ENCODE data around the gene COL23A1.

The COL23A1 gene

DNA sequence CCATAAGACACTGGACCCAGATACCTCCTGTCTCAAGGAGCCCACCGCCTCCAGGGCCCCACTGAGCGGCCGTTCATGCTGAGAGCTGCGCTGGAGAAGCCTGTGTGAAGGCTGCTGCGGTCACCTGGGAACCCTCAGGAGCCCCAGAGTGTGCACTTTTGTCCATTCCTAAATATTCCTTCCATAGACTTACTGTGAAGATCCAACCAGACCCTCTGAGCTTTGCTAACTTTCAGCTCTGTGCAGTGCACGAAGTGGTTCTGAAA, 119.5 kb downstream of the COL23A1 start:
- no peak for DNase-seq

DNA sequence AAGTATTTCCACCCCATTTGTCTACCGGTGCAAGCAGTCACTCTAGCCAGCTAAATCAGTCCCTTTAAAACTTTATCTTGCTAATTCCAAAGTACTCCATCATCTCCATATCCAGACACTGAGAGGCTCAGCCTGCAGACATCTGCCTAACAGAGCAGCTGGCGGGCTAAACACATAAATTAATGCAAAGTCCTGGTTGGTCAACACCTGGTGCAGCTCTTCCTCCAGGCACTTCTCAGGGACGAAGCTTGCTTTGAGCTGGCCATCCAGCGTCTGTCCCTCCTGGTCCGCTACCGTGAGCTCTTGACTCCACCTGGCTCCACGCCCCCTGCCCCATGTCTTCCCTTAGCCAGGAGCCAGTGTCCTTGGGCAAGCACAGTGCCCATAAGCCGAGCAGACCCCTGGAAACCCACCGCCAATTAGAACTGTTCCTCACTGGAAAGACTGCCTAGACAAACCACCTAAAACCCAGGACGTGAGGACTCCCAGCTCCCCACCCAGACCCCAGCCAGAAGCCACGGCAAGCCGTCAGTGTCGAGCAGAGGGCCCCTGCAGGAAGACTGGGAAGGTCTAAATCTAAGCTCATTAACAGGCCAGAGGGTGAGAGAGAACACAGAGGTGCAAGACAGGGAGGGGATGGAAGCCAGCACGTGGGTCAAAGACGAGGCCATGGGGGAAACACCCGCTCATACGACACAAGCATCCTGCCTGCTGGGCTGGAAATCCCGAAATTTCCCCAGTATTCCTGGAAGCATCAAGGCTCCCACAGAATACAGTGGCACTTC, 120.0 kb downstream of the COL23A1 start:
- no peak for DNase-seq

DNA sequence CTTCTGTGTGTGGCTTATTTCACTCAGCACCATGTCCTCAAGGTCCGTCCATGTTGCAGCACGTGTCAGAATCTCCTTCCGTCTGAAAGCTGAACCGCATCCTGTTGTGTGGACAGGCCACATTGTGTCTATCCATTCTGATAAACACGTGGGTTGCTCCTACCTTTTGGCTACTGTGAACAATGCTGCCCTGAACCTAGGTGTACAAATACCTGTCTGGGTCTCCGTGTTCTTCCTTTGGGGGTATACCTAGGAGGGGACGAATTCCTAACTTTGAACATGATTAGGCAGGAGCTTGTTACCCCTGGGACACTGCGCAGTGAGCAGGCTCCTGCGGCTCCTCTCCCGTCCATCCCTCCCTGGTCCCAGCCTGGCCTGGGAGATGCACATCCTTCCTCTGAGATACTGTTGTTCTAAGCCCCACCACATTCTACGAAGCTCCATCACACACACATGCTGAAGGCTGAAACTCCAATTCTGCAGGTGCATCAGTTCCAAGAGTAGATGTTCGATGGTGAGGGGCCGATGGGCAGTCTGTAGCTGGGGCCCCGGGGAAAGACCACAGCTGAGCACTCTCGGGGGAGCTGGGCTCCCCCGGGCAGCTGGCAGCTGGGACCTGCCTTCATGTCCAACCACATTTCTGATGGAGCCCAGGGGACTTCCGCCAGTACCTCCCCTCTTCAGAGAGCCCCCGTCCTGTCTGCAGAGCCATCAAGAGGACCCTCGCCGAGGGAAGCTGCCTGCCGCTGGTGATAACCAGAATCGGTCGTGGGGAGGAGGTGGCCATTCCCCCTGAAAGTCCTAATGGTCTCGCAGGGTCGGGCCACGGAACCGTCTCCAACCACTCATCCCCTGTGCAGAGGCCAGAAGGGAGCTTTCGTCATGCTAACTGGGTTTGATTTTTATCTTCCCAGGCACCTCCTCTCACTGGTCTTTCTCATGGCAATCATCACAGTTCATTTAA, 120.9 kb downstream of the COL23A1 start:
- DNase-seq, result no peak

DNA sequence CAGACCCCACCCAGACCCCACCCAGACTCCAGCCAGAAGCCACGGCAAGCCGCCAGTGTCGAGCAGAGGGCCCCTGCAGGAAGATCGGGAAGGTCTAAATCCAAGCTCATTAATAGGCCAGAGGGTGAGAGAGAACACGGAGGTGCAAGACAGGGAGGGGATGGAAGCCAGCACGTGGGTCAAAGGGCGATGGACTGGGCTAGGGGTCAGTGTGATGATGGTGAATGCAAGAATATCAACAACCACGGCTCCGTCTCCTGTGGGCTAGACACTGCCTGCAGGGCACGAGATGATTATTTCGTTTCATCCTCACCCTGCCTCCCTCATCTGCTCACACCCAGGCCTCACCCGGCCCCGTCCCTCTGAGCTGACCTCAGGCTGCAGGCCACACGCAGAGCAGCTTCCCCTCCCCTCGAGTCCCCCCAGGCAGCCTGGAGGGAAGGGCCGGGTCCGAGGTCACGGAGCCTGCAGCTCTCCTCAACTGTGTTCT, 122.0 kb downstream of the COL23A1 start:
- no peak for DNase-seq

DNA sequence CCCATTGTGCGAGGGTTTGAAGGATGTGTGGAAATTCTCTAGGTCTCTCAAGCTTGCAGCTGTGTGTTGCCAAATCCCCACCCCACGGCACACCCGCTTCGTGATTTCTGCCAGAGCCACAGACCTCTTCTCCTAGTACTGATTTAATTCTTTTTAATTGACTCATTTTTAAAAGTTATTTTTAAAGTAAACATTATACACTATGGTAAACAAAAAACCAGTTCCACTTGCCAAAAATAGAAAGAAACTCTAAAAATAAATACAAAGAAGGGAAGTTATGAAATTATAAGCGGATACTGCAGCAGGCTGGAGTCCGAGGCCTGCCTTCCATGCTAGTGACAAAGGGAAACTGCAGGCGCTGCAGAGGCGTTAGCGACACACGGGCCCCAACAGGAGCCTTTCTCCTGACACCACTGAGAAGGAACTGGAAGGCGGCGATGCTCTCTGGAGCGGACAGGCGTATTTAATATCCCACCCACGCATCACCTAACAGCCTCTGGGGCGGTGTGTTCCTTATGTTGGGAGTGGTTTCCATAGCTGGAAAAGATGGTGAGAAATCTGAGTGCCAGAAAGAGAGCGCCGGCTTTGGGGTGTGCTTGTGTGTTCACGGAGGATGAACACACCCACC, 122.5 kb downstream of the COL23A1 start:
- no peak for DNase-seq

DNA sequence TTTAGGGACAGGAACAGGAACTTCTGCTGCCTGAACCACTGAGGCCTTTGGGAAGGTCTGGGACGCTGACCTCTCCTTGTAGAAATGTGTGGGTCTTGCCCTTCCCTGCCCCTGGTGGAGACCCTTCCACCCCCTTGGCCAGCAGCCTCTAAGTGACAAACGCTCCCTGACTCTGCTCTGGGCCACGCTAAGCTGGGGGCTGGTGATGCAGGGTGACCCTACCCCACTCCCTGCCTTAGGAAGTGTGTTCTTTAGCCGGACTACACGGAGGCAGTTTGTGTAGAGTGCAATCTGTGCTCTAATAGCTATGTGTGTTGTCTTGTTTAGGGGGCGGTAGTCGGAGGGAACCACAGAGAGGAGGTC, 123.0 kb downstream of the COL23A1 start:
- no peak for DNase-seq

DNA sequence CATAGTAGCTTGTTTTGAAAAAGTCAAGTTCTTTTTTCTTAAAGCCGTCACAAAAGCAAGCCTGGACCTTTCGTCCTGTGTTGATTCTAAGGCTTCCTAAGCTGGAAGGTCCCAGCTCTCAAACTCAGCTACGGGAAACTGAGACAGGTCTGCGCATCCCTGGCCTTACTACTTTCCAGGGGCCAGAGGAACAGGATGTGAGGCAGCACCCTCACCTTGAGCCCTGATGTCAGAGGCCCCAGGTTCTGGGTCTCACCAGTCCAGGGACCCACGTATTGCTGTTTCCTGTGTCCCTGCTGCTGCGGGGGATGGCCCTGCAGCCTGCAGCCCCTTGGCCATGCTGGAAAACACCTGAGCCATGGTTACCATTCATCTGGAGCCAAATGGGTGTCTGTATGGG, 123.9 kb downstream of the COL23A1 start:
- DNase-seq, result no peak

DNA sequence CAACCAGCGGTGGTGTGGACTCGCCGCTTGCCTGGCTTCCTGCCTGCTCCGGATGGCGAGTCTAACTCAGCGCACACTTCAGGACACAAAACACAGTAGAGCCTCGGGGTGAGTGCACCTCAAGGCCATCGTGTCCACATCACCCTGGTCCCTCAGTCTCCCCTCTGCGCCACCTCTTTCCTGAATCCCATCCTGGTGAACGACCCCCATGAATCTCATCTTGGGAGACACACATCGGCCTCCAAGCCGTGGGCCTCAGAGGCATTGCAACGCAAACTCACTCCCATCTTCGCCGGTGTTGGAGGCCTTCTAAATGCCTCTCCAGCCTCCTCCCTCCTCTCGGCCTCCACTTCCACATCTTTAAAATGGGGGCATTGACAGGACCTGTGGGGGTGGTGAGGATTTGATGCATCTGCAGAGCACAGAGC, 124.3 kb downstream of the COL23A1 start:
- no peak for DNase-seq

DNA sequence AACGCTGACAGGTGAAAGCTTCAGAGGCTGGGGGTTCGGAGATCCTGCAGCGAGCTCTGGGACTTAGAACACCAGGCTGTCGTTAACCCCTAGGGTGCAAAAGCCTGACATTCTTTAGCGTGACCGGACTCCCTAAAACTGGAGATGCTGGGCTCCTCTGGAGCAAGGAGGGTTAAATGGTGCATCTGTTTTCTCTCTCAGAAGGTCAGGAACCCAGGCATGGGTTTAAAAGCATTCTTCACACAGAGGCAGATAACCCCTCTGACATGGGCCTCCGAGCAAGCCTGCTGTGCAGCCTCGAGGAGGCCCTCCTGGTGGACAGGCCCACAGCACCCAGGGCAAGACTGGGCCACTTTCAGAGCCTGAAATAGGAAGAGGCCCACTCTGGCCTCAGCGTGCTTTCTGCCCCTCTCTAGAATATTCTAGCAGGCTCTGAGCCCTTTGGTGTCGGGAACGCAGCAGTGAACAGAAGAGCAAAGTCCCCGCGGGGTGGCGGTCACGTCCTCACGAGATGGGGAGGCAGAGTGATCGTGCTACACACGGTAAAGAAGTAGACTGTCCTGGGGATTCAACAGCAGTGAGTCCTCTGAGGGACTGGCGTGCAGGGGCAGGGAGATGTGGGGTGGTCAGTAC, 124.8 kb downstream of the COL23A1 start:
- no peak for DNase-seq

DNA sequence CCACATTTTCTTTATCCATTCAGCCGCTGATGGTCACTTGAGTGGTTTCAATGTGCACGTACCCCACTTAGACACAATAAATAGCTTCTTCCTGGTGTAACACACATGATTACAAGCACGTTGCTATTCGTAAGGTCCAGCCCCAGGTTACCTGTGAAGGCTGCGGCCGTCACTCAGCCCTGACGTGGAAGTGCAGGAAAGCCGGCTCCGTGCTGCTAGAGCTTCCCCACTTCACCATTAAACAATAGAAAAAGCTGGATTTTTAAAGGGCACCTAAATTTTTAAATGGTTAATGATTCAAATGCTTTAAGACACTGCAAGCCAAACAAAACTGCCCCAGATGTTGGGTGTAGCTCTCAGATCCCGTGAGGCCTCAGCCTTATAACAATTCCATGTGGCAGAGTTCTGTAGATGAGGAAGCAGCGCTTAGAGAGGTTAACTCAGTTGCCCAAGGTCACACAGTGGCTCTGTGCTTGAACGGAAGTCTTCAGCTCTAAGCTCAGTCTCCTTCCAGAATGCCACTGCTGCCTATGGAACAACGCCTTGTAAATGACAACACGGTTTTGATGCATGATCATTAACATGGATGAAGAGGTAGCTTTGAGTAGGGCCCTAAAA, 125.7 kb downstream of the COL23A1 start:
- no peak for DNase-seq

DNA sequence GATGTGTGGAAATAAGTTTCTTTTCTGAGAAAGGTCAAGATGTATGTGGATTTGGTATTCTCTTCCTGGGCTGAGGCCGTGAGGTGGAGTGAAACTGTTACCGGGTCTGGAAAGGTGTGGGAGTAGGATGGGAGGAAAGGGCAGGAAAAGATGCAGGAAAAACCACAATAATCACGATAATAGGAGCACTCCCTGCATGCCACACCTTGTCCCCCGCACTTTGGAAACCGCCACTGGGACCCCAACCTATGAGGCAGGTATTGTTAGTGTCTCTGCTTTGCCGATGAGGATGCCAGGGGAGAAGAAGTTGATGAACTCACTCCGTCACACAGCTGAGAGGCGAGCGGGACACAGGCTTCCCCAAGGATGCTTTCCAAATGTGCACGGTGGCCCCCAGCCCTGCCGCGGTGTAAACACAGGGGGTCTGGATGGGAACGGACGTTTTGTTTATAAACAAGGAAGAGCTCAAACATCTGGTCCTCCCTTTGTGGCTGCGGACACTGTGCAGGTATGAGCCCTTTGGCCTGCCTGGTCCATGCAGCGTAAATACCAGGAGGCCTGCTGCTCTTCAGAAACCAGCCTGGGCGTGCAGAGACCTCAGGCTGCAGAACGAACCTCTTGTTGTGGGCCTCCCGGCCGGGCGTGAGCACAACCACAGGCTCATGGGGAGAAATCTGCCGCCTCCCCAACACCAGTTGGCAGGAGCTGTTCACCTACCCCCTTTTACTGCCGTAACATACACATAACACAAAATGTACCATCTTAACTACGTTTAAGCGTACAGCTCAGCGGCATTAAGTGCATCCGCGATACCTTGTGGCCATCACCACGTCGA, 126.7 kb downstream of the COL23A1 start:
- DNase-seq, result no peak

DNA sequence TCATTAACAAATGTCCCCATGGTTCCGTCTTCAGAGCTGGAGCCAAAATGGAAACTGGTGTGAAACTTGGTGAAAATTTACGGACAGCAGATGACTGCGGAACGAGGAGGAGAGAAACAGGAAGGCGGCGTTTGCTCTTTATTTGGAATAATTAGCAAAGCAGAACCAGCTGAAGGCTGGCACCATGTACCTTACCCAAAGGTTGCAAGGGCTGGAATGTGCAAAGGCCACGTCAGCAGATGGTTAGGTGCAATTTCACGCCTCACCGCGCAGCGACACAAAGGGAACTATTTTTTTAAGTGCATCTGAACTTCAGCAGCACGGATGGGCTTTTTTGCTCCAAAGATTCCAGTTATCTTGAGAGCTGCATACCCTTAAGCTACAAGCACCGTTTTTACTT, 127.4 kb downstream of the COL23A1 start:
- no peak for DNase-seq

DNA sequence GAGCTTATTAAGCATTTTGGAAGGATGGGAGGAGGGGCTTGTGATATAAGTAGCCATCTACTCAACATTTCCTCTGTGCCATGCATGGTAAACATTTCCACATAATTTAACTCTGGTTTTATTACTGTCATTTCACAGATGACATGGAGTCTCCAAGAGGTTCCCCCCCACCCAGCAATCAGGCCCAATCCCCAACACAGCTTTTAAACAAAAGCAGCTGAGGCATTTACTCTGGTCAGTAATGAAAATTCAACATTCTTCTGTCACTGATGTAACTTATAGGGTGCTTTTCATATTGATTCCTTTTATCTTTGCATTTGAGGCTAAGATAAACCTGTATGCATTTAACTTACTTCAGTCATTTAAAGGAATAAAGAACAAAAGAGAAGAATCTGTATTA, 128.1 kb downstream of the COL23A1 start:
- no peak for DNase-seq

DNA sequence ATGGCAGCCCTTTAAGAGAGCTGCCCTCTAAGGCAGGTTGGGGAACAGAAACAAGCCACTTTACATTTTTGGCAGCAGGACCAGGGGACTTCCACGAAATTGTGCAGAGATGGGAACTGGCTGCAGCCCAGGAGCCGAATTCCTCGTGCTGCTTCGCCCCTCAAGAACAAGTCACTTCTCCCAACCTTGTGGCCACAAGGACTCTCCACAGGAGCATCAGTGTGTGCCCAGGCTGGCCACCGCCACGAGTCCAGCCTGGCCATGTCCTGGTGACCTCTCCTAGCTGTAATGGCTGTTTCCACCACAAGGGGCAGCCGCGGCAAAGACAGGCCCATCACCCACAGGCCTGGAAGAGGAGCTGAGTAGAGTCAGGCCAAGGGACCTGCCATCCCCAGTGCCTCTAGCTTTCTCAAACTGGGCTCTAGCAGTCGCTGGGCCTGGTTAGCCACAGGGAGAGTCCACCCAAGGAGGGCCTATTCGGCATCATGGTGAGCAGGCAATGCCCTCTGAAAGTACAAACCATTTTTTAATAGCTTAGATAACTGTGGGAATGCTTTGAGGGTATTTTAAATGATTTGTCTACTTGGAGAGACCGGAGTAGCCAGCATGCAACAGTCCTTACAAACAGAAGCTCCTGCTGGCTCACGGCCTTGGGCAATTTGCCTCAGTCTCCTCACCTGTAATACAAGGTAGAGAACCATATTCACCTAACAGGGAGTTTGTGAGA, 129.0 kb downstream of the COL23A1 start:
- DNase-seq, result no peak

DNA sequence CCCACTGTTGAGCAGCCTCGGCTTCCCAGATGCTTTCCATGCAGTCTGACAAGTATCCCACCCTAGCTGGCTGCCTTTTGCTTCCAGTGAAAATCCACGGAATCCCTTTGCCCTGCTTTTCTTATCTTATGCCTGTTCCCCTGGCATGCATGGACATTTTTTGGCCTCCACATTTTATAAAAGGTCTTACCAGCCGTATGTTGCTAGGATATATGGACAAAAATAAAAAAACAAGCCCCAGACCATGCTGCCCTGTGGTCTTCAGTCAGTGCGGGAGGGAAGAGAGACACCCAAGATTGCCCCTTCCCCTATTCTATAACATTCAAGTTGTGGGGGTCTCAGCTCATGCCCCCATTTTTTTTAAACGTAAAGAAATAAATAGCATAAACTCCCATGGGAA, 129.6 kb downstream of the COL23A1 start:
- no peak for DNase-seq

DNA sequence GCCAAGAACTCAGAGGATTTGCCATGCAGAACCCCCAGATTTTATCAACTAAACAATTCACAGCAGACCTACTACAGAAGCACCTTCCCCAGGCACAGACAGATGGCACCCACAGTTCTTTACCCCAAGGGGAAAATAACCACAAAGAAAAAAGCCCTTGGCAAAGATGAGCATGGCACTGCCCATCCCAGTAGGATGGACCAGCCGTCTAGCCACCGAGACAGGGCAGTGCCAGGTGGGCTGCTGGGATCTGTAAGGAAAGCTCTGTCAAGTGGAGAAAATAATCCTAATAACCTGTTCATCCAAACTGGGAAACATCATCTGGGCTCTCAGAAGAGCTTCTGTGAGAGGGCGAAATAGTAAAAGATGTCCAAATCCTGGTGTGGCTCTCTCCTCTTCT, 130.0 kb downstream of the COL23A1 start:
- no peak for DNase-seq

DNA sequence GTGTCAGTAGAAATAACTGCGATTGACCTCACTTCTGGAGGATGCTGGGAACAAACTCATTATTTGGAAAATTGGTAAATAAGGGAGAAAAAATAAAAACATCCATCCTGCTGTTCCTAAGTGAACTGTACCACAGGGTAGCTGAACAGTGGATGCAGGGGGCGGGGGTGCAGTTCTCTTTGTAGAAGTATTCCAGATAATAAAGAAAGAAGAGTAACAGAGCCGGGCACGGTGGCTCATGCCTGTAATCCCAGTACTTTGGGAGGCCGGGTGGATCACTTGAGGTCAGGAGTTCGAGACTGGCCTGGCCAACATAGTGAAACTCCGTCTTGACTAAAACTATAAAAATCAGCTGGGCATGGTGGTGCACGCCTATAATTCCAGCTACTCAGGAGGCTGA, 132.1 kb downstream of the COL23A1 start:
- DNase-seq, result no peak

DNA sequence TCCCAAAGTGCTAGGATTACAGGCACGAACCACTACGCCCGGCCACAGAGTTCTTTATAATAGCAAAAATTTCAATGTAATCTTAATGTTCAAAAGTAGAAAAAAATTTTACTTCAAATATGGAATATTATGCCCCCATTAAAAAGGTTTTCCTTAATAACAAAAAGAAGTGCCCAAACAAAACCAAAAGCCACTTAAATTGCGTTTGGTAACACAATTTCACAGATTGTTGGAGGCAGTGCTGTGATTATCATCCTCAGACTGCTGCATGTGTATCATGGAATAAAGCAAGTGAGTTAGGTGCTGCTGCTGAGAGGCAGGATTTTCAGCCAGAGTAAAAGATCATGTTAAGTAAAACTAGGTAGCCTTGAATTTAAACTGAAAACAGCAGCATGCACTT, 132.7 kb downstream of the COL23A1 start:
- no peak for DNase-seq

DNA sequence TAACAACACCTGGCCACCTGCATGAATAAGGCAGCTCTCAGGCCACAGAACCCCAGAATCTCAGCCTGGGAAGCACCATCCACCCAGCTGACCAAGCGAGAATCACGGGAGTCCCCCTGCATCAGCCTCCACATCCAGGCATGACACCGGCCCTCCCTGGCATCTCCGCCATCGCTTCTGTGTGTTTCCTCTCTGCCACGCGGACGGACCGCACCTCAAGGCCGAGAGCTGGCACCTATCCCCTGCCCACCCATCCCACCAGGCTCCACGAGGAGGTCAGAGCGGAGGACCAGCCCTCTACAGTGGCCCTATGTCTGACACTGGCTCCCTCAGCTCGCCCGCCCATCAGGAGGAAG, 134.7 kb downstream of the COL23A1 start:
- no peak for DNase-seq

DNA sequence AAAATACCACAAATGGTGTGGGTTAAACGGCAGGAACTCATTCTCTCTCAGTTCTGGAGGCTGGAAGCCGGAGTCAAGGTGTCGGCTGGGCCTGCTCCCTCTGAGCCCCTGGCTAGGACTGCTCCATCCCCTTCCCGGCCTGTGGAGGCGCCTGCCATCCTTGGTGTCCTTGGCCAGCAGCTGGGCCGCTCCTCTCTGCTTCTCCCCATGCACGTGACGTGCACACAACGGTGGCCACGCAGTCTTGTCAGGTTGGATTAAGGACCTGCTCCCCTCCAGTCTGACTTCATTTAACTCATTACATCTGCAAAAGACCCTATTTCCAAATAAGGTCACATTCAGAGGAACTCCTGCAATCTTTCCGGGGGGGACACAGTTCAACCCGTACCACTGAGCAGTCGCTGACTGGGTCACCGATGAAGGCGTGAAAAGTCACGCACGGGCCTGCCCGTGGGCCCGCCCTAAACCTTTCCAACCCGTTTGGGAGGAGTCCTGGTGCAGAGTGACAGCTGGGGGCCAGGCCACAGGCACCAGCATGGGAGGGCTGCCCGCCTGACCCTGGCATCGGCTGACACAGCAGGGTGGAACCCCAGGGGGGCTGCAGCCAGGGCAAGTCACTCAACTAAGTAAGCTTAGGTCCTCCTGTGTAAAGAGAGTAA, 135.2 kb downstream of the COL23A1 start:
- DNase-seq, result no peak

DNA sequence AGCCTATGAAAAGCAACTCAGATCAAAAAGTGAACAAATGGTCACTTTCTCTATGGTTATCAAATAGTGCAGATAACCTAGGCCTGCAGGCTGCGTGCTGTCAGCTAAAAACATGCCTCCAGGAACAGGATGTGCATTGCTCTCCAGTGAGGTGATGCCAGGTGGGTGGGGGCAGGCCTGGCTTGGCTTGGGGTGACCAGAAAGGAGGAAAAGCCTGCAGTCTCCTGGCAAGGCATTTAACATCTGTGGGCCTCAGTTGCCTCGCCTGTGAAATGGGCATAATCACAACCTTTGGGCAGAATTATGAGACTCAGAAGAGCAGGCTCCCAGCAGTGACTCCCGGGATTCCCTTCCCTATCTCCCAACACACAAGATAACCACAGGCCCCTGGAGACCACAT, 135.9 kb downstream of the COL23A1 start:
- no peak for DNase-seq
